ENCODE data around the gene PGPEP1. TPM values are rescaled to one million over a fixed set of nuclear protein-coding genes. Genes with fewer than 3 reads are reported as not detected.
A peak's percentile ranks its signal among the peaks of the same experiment; 100 is the strongest.
"Not testable (repeated sequence)": the region's sequence is repeated elsewhere in the genome, so short reads cannot be mapped to it uniquely, and the experiment has no call there.

The PGPEP1 gene
- total and polyA plus RNA-seq, 2 donors (not counting 3 experiments of a cell fraction or from before 2014, with no cell fraction given): 9.9 to 27.2 TPM

DNA sequence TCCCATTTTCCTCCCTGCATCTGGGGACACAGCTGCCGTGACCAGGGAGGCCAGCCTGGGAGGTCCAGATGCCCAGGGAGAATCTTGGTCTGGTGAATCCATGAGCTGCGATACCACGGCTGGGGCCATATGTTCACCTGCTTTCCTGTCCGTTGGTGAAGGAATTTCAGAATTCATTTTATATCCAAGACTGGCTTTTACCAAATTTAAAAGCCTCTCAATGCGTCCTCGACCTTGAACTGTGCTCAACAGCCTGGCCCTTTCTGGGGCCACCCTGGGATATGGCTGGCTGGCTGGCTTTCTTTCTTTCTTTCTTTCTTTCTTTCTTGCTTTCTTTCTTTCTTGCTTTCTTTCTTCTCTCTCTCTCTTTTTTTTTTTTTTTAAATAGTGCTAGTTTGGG is 23.4 kb downstream of the PGPEP1 start:
- POLR2A ChIA-PET: interaction anchor here (2.8 to 6.5 kb wide), 3 partner anchors 11 to 83 kb away, joined by 13 to 87 read pairs (median 15); partner anchors contain the start of genes GDF15 and JUND

DNA sequence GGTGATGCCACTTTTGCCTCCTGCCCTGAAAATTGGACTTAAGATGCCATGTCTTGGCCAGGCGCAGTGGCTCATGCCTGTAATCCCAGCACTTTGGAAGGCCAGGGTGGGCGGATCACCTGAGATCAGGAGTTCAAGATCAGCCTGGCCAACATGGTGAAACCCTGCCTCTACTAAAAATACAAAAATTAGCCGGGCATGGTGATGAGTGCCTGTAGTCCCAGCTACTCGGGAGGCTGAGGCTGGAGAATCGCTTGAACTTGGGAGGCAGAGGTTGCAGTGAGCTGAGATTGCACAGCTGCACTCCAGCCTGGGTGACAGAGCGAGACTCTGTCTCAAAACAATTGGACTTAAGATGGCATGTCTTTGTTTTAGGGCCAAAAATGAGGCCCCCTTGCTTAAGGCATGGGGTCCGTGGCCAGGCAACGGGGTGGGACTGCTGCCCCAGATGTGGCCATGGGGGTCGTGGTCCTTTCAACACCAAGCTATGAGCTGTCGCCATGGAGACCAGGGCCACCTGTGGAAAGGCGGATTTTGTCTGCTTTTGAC is 24.0 kb downstream of the PGPEP1 start:
- H2AFZ ChIP-seq (ENCODE audit: low read depth, low read length); H3K79me2 ChIP-seq (ENCODE audit: control insufficient read depth, insufficient read depth, low read length); H3K36me3 ChIP-seq (ENCODE audit: control insufficient read depth in 2 of 2, extremely low read depth in 1 of 2, insufficient read depth in 2 of 2, low read length in 2 of 2); dilution Hi-C loops (cut with MboI; ENCODE audit: extremely low pct_ligation_motif_present, low sequenced_read_pairs); H3K9me1 ChIP-seq (replicated peaks; ENCODE audit: control insufficient read depth, extremely low read depth, insufficient read depth, low read length); H4K20me1 ChIP-seq (replicated peaks; ENCODE audit: control insufficient read depth, extremely low read depth, insufficient read depth, low read length); DNase-seq (ENCODE audit: low read depth, low spot score); H3K4me3 ChIP-seq (replicated peaks in 1 of 3; ENCODE audit: insufficient read depth in 1 of 3, low read depth in 1 of 3, low read length in 3 of 3); H3K27me3 ChIP-seq (ENCODE audit: control insufficient read depth in 2 of 2, insufficient read depth in 2 of 2, low read length in 2 of 2); FAIRE-seq; H3K9me3 ChIP-seq (replicated peaks; ENCODE audit: control insufficient read depth, insufficient read depth, low read length): not testable (repeated sequence)
- Histone ChIP-seq H3K4me2 (ENCODE audit: insufficient read depth, low read length) (peak overlapping the region; percentile 36), H3K4me1 (ENCODE audit: control insufficient read depth, extremely low read depth, insufficient read depth, low read length) (peaks cover 28% of the 10 kb centered on the region), H3K9ac (replicated peaks; ENCODE audit: extremely low read depth, insufficient read depth, low read length) (peak overlapping the region; percentile 80), H3K27ac (ENCODE audit: insufficient read depth, low read depth, low read length) (peak overlapping the region; percentile 91)
- ChIA-PET CTCF (interaction anchor here (0.9 to 3.6 kb wide), 9 partner anchors 9 to 85 kb away, joined by 3 to 52 read pairs (median 3); partner anchors contain the start of gene GDF15), POLR2A (interaction anchor here (0.5 to 6.5 kb wide), 4 partner anchors 10 to 84 kb away, joined by 4 to 87 read pairs (median 14); partner anchors contain the start of genes GDF15 and JUND)
- intact Hi-C loops (cut with micrococcal nuclease): loop anchor here (2.0 kb wide), 1 partner anchor 52 kb away; no protein-coding TSS in a partner anchor
- TSS peak; percentile 95 for BruUV-seq (replicated peaks)

More for the DNA sequence above, 23.4 kb downstream of the PGPEP1 start:
- Histone ChIP-seq H3K4me2 (ENCODE audit: insufficient read depth, low read length) (no peak overlapping the region), H3K4me1 (ENCODE audit: control insufficient read depth, extremely low read depth, insufficient read depth, low read length) (peaks cover 28% of the 10 kb centered on the region), H3K4me3 (replicated peaks in 1 of 3; ENCODE audit: insufficient read depth in 1 of 3, low read depth in 1 of 3, low read length in 3 of 3) (no peak overlapping the region), H3K9ac (replicated peaks; ENCODE audit: extremely low read depth, insufficient read depth, low read length) (peak overlapping the region; percentile 80), H2AFZ (ENCODE audit: low read depth, low read length) (no peak overlapping the region), H3K36me3 (ENCODE audit: control insufficient read depth in 2 of 2, extremely low read depth in 1 of 2, insufficient read depth in 2 of 2, low read length in 2 of 2) (no peaks in the 10 kb centered on the region), H3K27me3 (ENCODE audit: control insufficient read depth in 2 of 2, insufficient read depth in 2 of 2, low read length in 2 of 2) (no peaks in the 10 kb centered on the region), H3K9me3 (replicated peaks; ENCODE audit: control insufficient read depth, insufficient read depth, low read length) (no peaks in the 10 kb centered on the region), H3K27ac (ENCODE audit: insufficient read depth, low read depth, low read length) (peak overlapping the region; percentile 91), H4K20me1 (replicated peaks; ENCODE audit: control insufficient read depth, extremely low read depth, insufficient read depth, low read length) (no peaks in the 10 kb centered on the region), H3K79me2 (ENCODE audit: control insufficient read depth, insufficient read depth, low read length) (no peaks in the 10 kb centered on the region), H3K9me1 (replicated peaks; ENCODE audit: control insufficient read depth, extremely low read depth, insufficient read depth, low read length) (no peaks in the 10 kb centered on the region)
- no peak for FAIRE-seq
- dilution Hi-C loops (cut with MboI; ENCODE audit: extremely low pct_ligation_motif_present, low sequenced_read_pairs): no loop called here
- DNase-seq (ENCODE audit: low read depth, low spot score): no peak
- CTCF ChIA-PET: interaction anchor here (1.1 to 3.6 kb wide), 7 partner anchors 9 to 84 kb away, joined by 3 to 52 read pairs (median 8); partner anchors contain the start of gene GDF15
- TF ChIP-seq, protein P1, sequence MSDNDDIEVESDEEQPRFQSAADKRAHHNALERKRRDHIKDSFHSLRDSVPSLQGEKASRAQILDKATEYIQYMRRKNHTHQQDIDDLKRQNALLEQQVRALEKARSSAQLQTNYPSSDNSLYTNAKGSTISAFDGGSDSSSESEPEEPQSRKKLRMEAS (IDR thresholded peaks at IDR 0.05; ENCODE audit: insufficient read depth, insufficient read length): no peak
- TF ChIP-seq, protein P2, sequence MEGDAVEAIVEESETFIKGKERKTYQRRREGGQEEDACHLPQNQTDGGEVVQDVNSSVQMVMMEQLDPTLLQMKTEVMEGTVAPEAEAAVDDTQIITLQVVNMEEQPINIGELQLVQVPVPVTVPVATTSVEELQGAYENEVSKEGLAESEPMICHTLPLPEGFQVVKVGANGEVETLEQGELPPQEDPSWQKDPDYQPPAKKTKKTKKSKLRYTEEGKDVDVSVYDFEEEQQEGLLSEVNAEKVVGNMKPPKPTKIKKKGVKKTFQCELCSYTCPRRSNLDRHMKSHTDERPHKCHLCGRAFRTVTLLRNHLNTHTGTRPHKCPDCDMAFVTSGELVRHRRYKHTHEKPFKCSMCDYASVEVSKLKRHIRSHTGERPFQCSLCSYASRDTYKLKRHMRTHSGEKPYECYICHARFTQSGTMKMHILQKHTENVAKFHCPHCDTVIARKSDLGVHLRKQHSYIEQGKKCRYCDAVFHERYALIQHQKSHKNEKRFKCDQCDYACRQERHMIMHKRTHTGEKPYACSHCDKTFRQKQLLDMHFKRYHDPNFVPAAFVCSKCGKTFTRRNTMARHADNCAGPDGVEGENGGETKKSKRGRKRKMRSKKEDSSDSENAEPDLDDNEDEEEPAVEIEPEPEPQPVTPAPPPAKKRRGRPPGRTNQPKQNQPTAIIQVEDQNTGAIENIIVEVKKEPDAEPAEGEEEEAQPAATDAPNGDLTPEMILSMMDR (IDR thresholded peaks at IDR 0.05; ENCODE audit: extremely low read depth in 1 of 2, insufficient read depth in 1 of 2, low read depth in 1 of 2, low read length in 2 of 2): no peak
- TF ChIP-seq FOS (IDR thresholded peaks at IDR 0.05; ENCODE audit: borderline replicate concordance, insufficient read depth, low read length): no peak
- TF ChIP-seq JUN (IDR thresholded peaks at IDR 0.05; ENCODE audit: borderline replicate concordance, insufficient read depth, insufficient read length, low read depth): no peak
- no peak for TF ChIP-seq POLR2A (IDR thresholded peaks at IDR 0.05; ENCODE audit: low read depth, low read length)
- no peak for TF ChIP-seq POLR2AphosphoS5 (IDR thresholded peaks at IDR 0.05; ENCODE audit: insufficient read depth, low read depth, low read length)
- TF ChIP-seq MYC (IDR thresholded peaks at IDR 0.05; ENCODE audit: low read depth, low read length): no peak
- no peak for TF ChIP-seq EZH2 (IDR thresholded peaks at IDR 0.05; ENCODE audit: borderline replicate concordance, low read depth, low read length, severe bottlenecking)
- no peak for TF ChIP-seq GATA2 (IDR thresholded peaks at IDR 0.05; ENCODE audit: insufficient read depth, insufficient read length, low read depth, low read length)
- BruUV-seq (replicated peaks): no TSS peak
- intact Hi-C loops (cut with micrococcal nuclease): loop anchor here (2.0 kb wide), 1 partner anchor 53 kb away; no protein-coding TSS in a partner anchor
